CD4-positive, alpha-beta T cell (primary cell): ENCODE data around the gene PPARD. TPM values are rescaled to one million over a fixed set of nuclear protein-coding genes. Genes with fewer than 3 reads are reported as not detected.

ENCODE experiments used
- ATAC-seq: fragments of 200-7000 bp; cut with Tn5 transposase; one replicate; pipeline ENCODE4 v1.10.0; 2022; ENCODE audit warnings: mild to moderate bottlenecking; ENCODE audit not compliant: poor library complexity
- CTCF ChIA-PET: fragments of 350-600 bp; sonication (Branson Sonifier 250); formaldehyde crosslinking; loops from one replicate; lab custom pipeline; 2021; ENCODE audit warnings: antibody characterized with exemption, inconsistent platforms; lab: Charles Lee
- POLR2A ChIA-PET: fragments of 350-600 bp; sonication (Branson Sonifier 250); formaldehyde crosslinking; loops from one replicate; lab custom pipeline; 2021; ENCODE audit warnings: antibody characterized with exemption, inconsistent platforms; lab: Charles Lee
- DNase-seq, 14 experiments: peaks; one replicate each; pipeline ENCODE4 v3.0.0-alpha.2; 2013 to 2020; ENCODE audit warnings: mixed read lengths in 2 of 14
- H3K27ac ChIP-seq, 2 donors: one replicate each; pipeline versions ENCODE4 v1.5.1 to v1.7.0; 2013; ENCODE audit warnings: low read length in 2 of 2, low read depth in 1 of 2, mild to moderate bottlenecking in 1 of 2
- H3K27me3 ChIP-seq, 2 experiments: 1 replicate in 1 of 2; 2 replicates in 1 of 2; pipeline versions ENCODE4 v1.6.1 to v1.7.0; 2013; ENCODE audit warnings: low read length in 2 of 2, control low read depth in 1 of 2, mild to moderate bottlenecking in 1 of 2, moderate library complexity in 1 of 2; ENCODE audit not compliant: insufficient read depth in 2 of 2, control insufficient read depth in 1 of 2
- H3K36me3 ChIP-seq: one replicate; pipeline ENCODE4 v1.6.1; 2013; ENCODE audit warnings: low read length, control low read depth; ENCODE audit not compliant: insufficient read depth
- H3K4me1 ChIP-seq: one replicate; pipeline ENCODE4 v1.6.1; 2013; ENCODE audit warnings: low read length, control low read depth; ENCODE audit not compliant: insufficient read depth
- H3K4me3 ChIP-seq: one replicate; pipeline ENCODE4 v1.5.1; 2013; ENCODE audit warnings: mild to moderate bottlenecking, low read length, moderate library complexity
- H3K9me3 ChIP-seq, 2 experiments: 1 replicate in 1 of 2; 2 replicates in 1 of 2; pipeline versions ENCODE4 v1.6.1 to v1.7.0; 2013; ENCODE audit warnings: low read length in 2 of 2, mild to moderate bottlenecking in 2 of 2, control low read depth in 1 of 2, moderate library complexity in 1 of 2; ENCODE audit not compliant: control insufficient read depth in 1 of 2, insufficient read depth in 1 of 2
- H3K27ac Mint-ChIP-seq: one replicate; pipeline ENCODE4 v1.8.0; 2020; ENCODE audit warnings: mixed read lengths
- H3K27me3 Mint-ChIP-seq: one replicate; pipeline ENCODE4 v1.8.0; 2021; ENCODE audit warnings: mixed read lengths
- H3K36me3 Mint-ChIP-seq: one replicate; pipeline ENCODE4 v1.8.0; 2021; ENCODE audit warnings: low read depth, mixed read lengths
- H3K4me1 Mint-ChIP-seq: one replicate; pipeline ENCODE4 v1.8.0; 2021; ENCODE audit warnings: low read depth, mixed read lengths
- H3K4me3 Mint-ChIP-seq: one replicate; pipeline ENCODE4 v1.8.0; 2020; ENCODE audit warnings: mild to moderate bottlenecking, mixed read lengths
- H3K9me3 Mint-ChIP-seq: one replicate; pipeline ENCODE4 v1.8.0; 2020; ENCODE audit warnings: mixed read lengths
- CTCF ChIP-seq: fragments of 200-600 bp; IDR thresholded peaks from one replicate; pipeline ENCODE4 v1.8.0; 2022; ENCODE audit warnings: antibody characterized with exemption, mild to moderate bottlenecking
- intact Hi-C, 2 experiments: fragments of 100-400 bp; cut with DNase I in 1 of 2; cut with micrococcal nuclease in 1 of 2; formaldehyde crosslinking; loops; one replicate each; pipeline versions ENCODE4 v1.15.1 to v1.9.0; 2023 to 2025; cut with DNase I, micrococcal nuclease
- total RNA-seq, 174 experiments: library from RNA in 2 of 174; stranded (reverse) in 2 of 174; gene quantifications; one replicate each; pipeline ENCODE4 v1.2.3 and lab custom pipeline; 2021 to 2026

PPARD gene
- total RNA-seq, 2 experiments from 2014 or later, result 34.1 to 37.0 TPM

DNA sequence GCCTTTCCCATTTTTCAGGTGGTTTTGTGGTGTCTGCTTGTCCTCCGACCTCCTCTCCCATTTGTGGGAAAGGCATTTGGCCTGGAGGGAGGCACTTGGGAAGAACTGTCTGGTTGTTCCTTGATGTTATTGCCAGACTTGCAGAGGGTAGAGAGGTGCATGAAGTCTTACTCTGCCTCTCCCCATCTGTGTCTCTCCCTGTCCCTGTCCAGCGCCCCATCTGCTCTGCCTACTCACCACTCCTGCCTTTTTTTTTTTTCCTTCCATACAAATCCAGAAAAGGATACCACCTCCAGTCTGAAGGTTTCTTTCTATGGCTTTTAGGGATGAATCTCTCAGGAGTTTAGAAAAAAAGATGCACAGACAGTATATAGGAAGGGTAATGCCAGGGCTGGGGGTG, 19.8 kb downstream of the PPARD start:
- intact Hi-C loops, result no loop called here
- Histone ChIP-seq H3K36me3 (peaks cover 31% of the 10 kb centered on the region), H3K27ac (no peak overlapping the region), H3K4me3 (no peak overlapping the region), H3K27me3 (no peaks in the 10 kb centered on the region), H3K4me1 (peaks cover 36% of the 10 kb centered on the region), H3K9me3 (no peaks in the 10 kb centered on the region)
- H3K27ac Mint-ChIP-seq, result peak overlapping the region; percentile 67
- DNase-seq (no peak), ATAC-seq (no peak)
- peaks cover 77% of the 10 kb centered on the region for H3K4me1 Mint-ChIP-seq
- H3K36me3 Mint-ChIP-seq, result peaks cover 58% of the 10 kb centered on the region
- H3K4me3 Mint-ChIP-seq, result no peak overlapping the region
- ChIA-PET CTCF (no interaction called here), POLR2A (no interaction called here)
- H3K27me3 Mint-ChIP-seq, result no peaks in the 10 kb centered on the region
- TF ChIP-seq CTCF, result no peak
- H3K9me3 Mint-ChIP-seq, result no peaks in the 10 kb centered on the region

DNA sequence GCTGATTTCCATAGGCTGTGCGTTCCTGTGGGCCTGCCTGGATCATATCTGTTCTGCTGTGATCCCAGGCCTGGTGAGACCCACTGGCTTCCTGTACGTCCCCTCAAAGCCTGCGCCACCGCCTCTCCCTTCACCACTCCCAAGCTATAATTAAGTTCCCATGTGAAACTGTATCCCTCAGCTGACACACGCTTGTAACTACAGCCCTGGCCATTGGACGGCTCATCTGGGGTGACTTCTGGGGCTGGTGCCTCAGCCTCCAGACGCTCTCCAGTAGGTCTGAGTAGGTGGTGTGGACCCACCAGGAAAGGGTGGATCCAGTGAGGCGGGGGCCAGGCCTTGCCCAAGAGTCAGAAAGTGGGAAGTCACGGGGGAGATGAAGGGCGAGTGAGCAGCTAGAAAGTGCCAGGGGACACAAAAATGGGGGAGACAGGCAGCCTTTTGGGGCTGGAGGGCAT, 21.0 kb downstream of the PPARD start:
- peak overlapping the region; percentile 67 for H3K27ac Mint-ChIP-seq
- H3K27ac ChIP-seq, result no peak overlapping the region

GRCh38 chr6:35365594-35366203, 23.3 kb downstream of the PPARD start:
- POLR2A ChIA-PET, result interaction anchor here (0.9 kb wide), 1 partner anchor 9 kb away, joined by 3 read pairs; no protein-coding TSS in a partner anchor
- Histone ChIP-seq H3K4me1 (peaks cover 50% of the 10 kb centered on the region), H3K27me3 (no peaks in the 10 kb centered on the region), H3K4me3 (no peak overlapping the region), H3K27ac (no peak overlapping the region), H3K9me3 (no peaks in the 10 kb centered on the region), H3K36me3 (peaks cover 7% of the 10 kb centered on the region)
- Mint-ChIP-seq H3K27ac (peak overlapping the region; percentile 51), H3K27me3 (no peaks in the 10 kb centered on the region), H3K4me3 (no peak overlapping the region), H3K9me3 (no peaks in the 10 kb centered on the region), H3K4me1 (peaks cover 79% of the 10 kb centered on the region), H3K36me3 (peaks cover 27% of the 10 kb centered on the region)
- no peak for DNase-seq
- no peak for ATAC-seq
- intact Hi-C loops, result no loop called here
- CTCF ChIA-PET, result no interaction called here
- no peak for TF ChIP-seq CTCF

More for the DNA sequence above, 21.0 kb downstream of the PPARD start:
- H3K4me1 Mint-ChIP-seq, result peaks cover 79% of the 10 kb centered on the region
- no peak for TF ChIP-seq CTCF
- Histone ChIP-seq H3K4me1 (peaks cover 41% of the 10 kb centered on the region), H3K9me3 (no peaks in the 10 kb centered on the region), H3K36me3 (peaks cover 21% of the 10 kb centered on the region), H3K4me3 (no peak overlapping the region), H3K27me3 (no peaks in the 10 kb centered on the region)
- DNase-seq, result peak in 1 of 14 experiments; percentile 17
- peaks cover 51% of the 10 kb centered on the region for H3K36me3 Mint-ChIP-seq
- intact Hi-C loops, result no loop called here
- no peaks in the 10 kb centered on the region for H3K9me3 Mint-ChIP-seq
- POLR2A ChIA-PET, result interaction anchor here (1.1 kb wide), 1 partner anchor 57 kb away, joined by 4 read pairs; no protein-coding TSS in a partner anchor
- no peak overlapping the region for H3K4me3 Mint-ChIP-seq
- H3K27me3 Mint-ChIP-seq, result no peaks in the 10 kb centered on the region
- ATAC-seq, result no peak
- CTCF ChIA-PET, result interaction anchor here (0.8 kb wide), 1 partner anchor 13 kb away, joined by 3 read pairs; no protein-coding TSS in a partner anchor
